NCI-H1930 (cell line): Measurements from ENCODE around the gene DPYD.

ENCODE experiments used
- DNase-seq, 2 experiments: peaks; one replicate each; lab custom pipeline; 2025; lab: John Stamatoyannopoulos, UW

DPYD gene

GRCh38 chr1:97691325-97691724 lies 229.5 kb downstream of the DPYD start:
- no peak for DNase-seq

GRCh38 chr1:97685360-97685759 lies 235.5 kb downstream of the DPYD start:
- DNase-seq = no peak

- no peak for DNase-seq
Observed at GRCh38 chr1:97680894-97681293, 239.9 kb downstream of the DPYD start.

- DNase-seq = no peak
Observed at GRCh38 chr1:97680470-97680869, 240.4 kb downstream of the DPYD start.

GRCh38 chr1:97677702-97678101 lies 243.1 kb downstream of the DPYD start:
- no peak for DNase-seq

GRCh38 chr1:97674517-97674916 lies 246.3 kb downstream of the DPYD start:
- DNase-seq = no peak

- no peak for DNase-seq
Observed at GRCh38 chr1:97668945-97669344, 251.9 kb downstream of the DPYD start.

GRCh38 chr1:97660431-97661105 lies 260.3 kb downstream of the DPYD start:
- DNase-seq = no peak

GRCh38 chr1:97654876-97655585 lies 265.8 kb downstream of the DPYD start:
- DNase-seq = no peak

GRCh38 chr1:97651250-97651649 lies 269.6 kb downstream of the DPYD start:
- DNase-seq = no peak

GRCh38 chr1:97649591-97649990 lies 271.2 kb downstream of the DPYD start:
- no peak for DNase-seq

- DNase-seq = no peak
Observed at GRCh38 chr1:97647776-97648175, 273.1 kb downstream of the DPYD start.

GRCh38 chr1:97646071-97646470 lies 274.8 kb downstream of the DPYD start:
- DNase-seq = no peak

- DNase-seq = no peak
Observed at GRCh38 chr1:97640677-97641076, 280.2 kb downstream of the DPYD start.

- no peak for DNase-seq
Observed at GRCh38 chr1:97636941-97637340, 283.9 kb downstream of the DPYD start.

- DNase-seq = no peak
Observed at GRCh38 chr1:97634758-97635157, 286.1 kb downstream of the DPYD start.

- no peak for DNase-seq
Observed at GRCh38 chr1:97632776-97633175, 288.1 kb downstream of the DPYD start.

GRCh38 chr1:97632075-97632474 lies 288.8 kb downstream of the DPYD start:
- no peak for DNase-seq

- no peak for DNase-seq
Observed at GRCh38 chr1:97630948-97631347, 289.9 kb downstream of the DPYD start.

- DNase-seq = no peak
Observed at GRCh38 chr1:97630281-97630680, 290.6 kb downstream of the DPYD start.

- no peak for DNase-seq
Observed at GRCh38 chr1:97623220-97623619, 297.6 kb downstream of the DPYD start.

- no peak for DNase-seq
Observed at GRCh38 chr1:97621955-97622354, 298.9 kb downstream of the DPYD start.

GRCh38 chr1:97619706-97620105 lies 301.1 kb downstream of the DPYD start:
- DNase-seq = no peak

- no peak for DNase-seq
Observed at GRCh38 chr1:97610748-97611147, 310.1 kb downstream of the DPYD start.
